Measurements from ENCODE around the gene PIGT. TPM values are rescaled to one million over a fixed set of nuclear protein-coding genes. Genes with fewer than 3 reads are reported as not detected.

PIGT gene
- total and polyA plus RNA-seq, 10 of the 15 experiments (the other 5 are each of a cell fraction or from before 2014, with no cell fraction given): 18.6 to 66.0 (median 35.3) TPM

- ATAC-seq (no peak), DNase-seq (ENCODE audit: low read depth, low spot score) (no peak), FAIRE-seq (no peak)
- POLR2A ChIA-PET: no interaction called here
- H3K4me1 ChIP-seq (ENCODE audit: control insufficient read depth, insufficient read depth, low read length): 0 out of 2 replicates have a peak, but pooled peaks cover 4% of the 10 kb centered on the region
- RAD21 ChIA-PET (ENCODE audit: unreplicated experiment): interaction anchor here (0.9 kb wide), 1 partner anchor 50 kb away, joined by 3 read pairs; no protein-coding TSS in a partner anchor
- H4K20me1 ChIP-seq (ENCODE audit: control insufficient read depth, insufficient read depth): no peaks in the 10 kb centered on the region
- H3K27ac ChIP-seq (ENCODE audit: control insufficient read depth, insufficient read depth): no peak overlapping the region
- H3K79me2 ChIP-seq (ENCODE audit: control insufficient read depth, insufficient read depth, low read length): no peaks in the 10 kb centered on the region
- in situ Hi-C loops (cut with MboI) (no loop called here), intact Hi-C loops (cut with micrococcal nuclease; ENCODE audit: unreplicated experiment) (no loop called here)
- H3K27me3 ChIP-seq (replicated peaks in 1 of 2; ENCODE audit: control insufficient read depth in 2 of 2, insufficient read depth in 2 of 2, low read length in 1 of 2): peaks cover 3 to 6% of the 10 kb centered on the region in 2 experiments; a peak in 3 of 4 replicates
- CTCF ChIA-PET: interaction anchor here (1.0 to 1.3 kb wide), 2 partner anchors 10 to 36 kb away, joined by 3 read pairs; no protein-coding TSS in a partner anchor
- 70% methylated on average over 7 of the region's 7 CpGs for WGBS (ENCODE audit: insufficient coverage, insufficient replicate concordance, low lambda C conversion rate, missing lambda C conversion rate)
- no TSS peak for BruUV-seq (replicated peaks)
- H3K9ac ChIP-seq (ENCODE audit: control insufficient read depth, insufficient read depth, low read length): no peak overlapping the region
- no peak overlapping the region for H2AFZ ChIP-seq (ENCODE audit: control insufficient read depth, low read depth, low read length)
- H3K36me3 ChIP-seq (ENCODE audit: control insufficient read depth in 2 of 2, insufficient read depth in 2 of 2, low read length in 1 of 2): no peaks in the 10 kb centered on the region; a peak in 1 of 4 replicates
- no peak overlapping the region for H3K4me3 ChIP-seq
- no peak overlapping the region for H3K4me2 ChIP-seq (ENCODE audit: control insufficient read depth, insufficient read depth)
- SMC1A ChIA-PET (ENCODE audit: uncharacterized antibody, unreplicated experiment): interaction anchor here (0.6 to 1.2 kb wide), 3 partner anchors 46 to 49 kb away, joined by 3 to 4 read pairs (median 3); no protein-coding TSS in a partner anchor
- H3K9me3 ChIP-seq (replicated peaks; ENCODE audit: control insufficient read depth, insufficient read depth, low read length): no peaks in the 10 kb centered on the region
- TF ChIP-seq NR2C1 (IDR thresholded peaks at IDR 0.05) (no peak), RELB (IDR thresholded peaks at IDR 0.05; ENCODE audit: low read depth) (no peak), MEF2A (IDR thresholded peaks at IDR 0.05; ENCODE audit: insufficient read depth, low read depth, low read length) (no peak), CBX5 (IDR thresholded peaks at IDR 0.05; ENCODE audit: low read depth) (no peak), E4F1 (IDR thresholded peaks at IDR 0.05; ENCODE audit: borderline replicate concordance, partially characterized antibody) (no peak), ATF2 (IDR thresholded peaks at IDR 0.05; ENCODE audit: low read length) (no peak), DPF2 (IDR thresholded peaks at IDR 0.05) (no peak), SP1 (IDR thresholded peaks at IDR 0.05; ENCODE audit: low read depth, low read length) (no peak), CTCF (IDR thresholded peaks at IDR 0.05 in 2 of 3, conservative IDR thresholded peaks at IDR 0.05 in 1 of 3; ENCODE audit: control insufficient read depth in 2 of 3, extremely low read depth in 1 of 3, insufficient read depth in 1 of 3, low read depth in 3 of 3, low read length in 3 of 3) (no peak), SUPT20H (IDR thresholded peaks at IDR 0.05; ENCODE audit: borderline replicate concordance, control insufficient read depth, low read depth, low read length) (no peak), ESRRA (IDR thresholded peaks at IDR 0.05; ENCODE audit: low read length) (no peak), FOS (IDR thresholded peaks at IDR 0.05; ENCODE audit: borderline replicate concordance, extremely low read depth, insufficient read length) (no peak), NFXL1 (IDR thresholded peaks at IDR 0.05; ENCODE audit: borderline replicate concordance) (no peak), TAF1 (IDR thresholded peaks at IDR 0.05; ENCODE audit: borderline replicate concordance, low read depth, low read length) (no peak)
Observed at GRCh38 chr20:45409521-45410272, 6.2 kb upstream of the PIGT start.
